Panc1 (cell line): Measurements from ENCODE around the gene FAF2. TPM values are rescaled to one million over a fixed set of nuclear protein-coding genes. Genes with fewer than 3 reads are reported as not detected.
A peak's percentile ranks its signal among the peaks of the same experiment; 100 is the strongest.

Experiments
- ATAC-seq: fragments of 200-7000 bp; cut with Tn5 transposase; 2 replicates; pipeline ENCODE4 v1.9.1; 2020; ENCODE audit warnings: mild to moderate bottlenecking, moderate library complexity
- BruUV-seq: library from RNA; stranded (reverse); fragments of 400-500 nt; replicated peaks from 2 replicates; lab custom pipeline; 2021; lab: Mats Ljungman, UMichigan
- CTCF ChIA-PET: fragments of 300-600 bp; sonication (Branson Sonifier 250); formaldehyde crosslinking; loops from one replicate; lab custom pipeline; 2022; ENCODE audit warnings: antibody characterized with exemption; lab: Charles Lee
- POLR2A ChIA-PET: fragments of 300-600 bp; sonication (Branson Sonifier 250); formaldehyde crosslinking; loops from one replicate; lab custom pipeline; 2022; ENCODE audit warnings: antibody characterized with exemption; lab: Charles Lee
- DNase-seq: peaks from one replicate; pipeline ENCODE4 v3.0.0-alpha.2; 2010; ENCODE audit warnings: low read depth, low spot score
- H3K27ac ChIP-seq: 2 replicates; pipeline ENCODE4 v1.5.1; 2011; ENCODE audit warnings: mild to moderate bottlenecking, low read length, inconsistent platforms
- H3K27me3 ChIP-seq: fragments of 200-500 bp; sonication (Bioruptor generic); 2 replicates; pipeline ENCODE4 v1.6.0; 2014; ENCODE audit warnings: low read length, inconsistent platforms; ENCODE audit not compliant: control insufficient read depth, insufficient read depth
- H3K36me3 ChIP-seq: fragments of 200-500 bp; sonication (Bioruptor generic); 2 replicates; pipeline ENCODE4 v1.5.1; 2014; ENCODE audit warnings: inconsistent platforms, mild to moderate bottlenecking, low read length, moderate library complexity; ENCODE audit not compliant: control insufficient read depth, insufficient read depth
- H3K4me1 ChIP-seq: 2 replicates; pipeline ENCODE4 v1.5.1; 2011; ENCODE audit warnings: inconsistent platforms, mild to moderate bottlenecking, low read length, moderate library complexity; ENCODE audit not compliant: control insufficient read depth, insufficient read depth
- H3K4me3 ChIP-seq, 2 experiments: 2 replicates each; pipeline ENCODE4 v1.5.1; 2011 to 2012; ENCODE audit warnings: low read depth in 2 of 2, low read length in 2 of 2, mild to moderate bottlenecking in 2 of 2, inconsistent platforms in 1 of 2, moderate library complexity in 1 of 2
- H3K9me3 ChIP-seq: fragments of 200-500 bp; sonication (Bioruptor generic); 2 replicates; pipeline ENCODE4 v1.5.1; 2014; ENCODE audit warnings: low read depth, mild to moderate bottlenecking, inconsistent platforms, low read length, moderate library complexity; ENCODE audit not compliant: control insufficient read depth, insufficient read depth
- POLR2AphosphoS5 ChIP-seq: IDR thresholded peaks from 2 replicates; pipeline ENCODE4 v1.6.1; 2012; ENCODE audit warnings: mild to moderate bottlenecking, low read depth, low read length, moderate library complexity
- SIN3A ChIP-seq: IDR thresholded peaks from 2 replicates; pipeline ENCODE4 v1.6.1; 2012; ENCODE audit warnings: low read depth, mild to moderate bottlenecking, low read length, moderate library complexity, borderline replicate concordance; ENCODE audit not compliant: insufficient read depth
- TCF7L2 ChIP-seq: IDR thresholded peaks from 2 replicates; pipeline ENCODE4 v1.6.1; 2011; ENCODE audit warnings: mild to moderate bottlenecking, low read depth, low read length, inconsistent platforms
- in situ Hi-C: cut with HindIII; loops from 2 replicates; pipeline ENCODE4 v1.10.0; 2016; ENCODE audit warnings: low sequenced_read_pairs, low pct_unique_long_range_greater_than_20kb
- intact Hi-C: fragments of 100-400 bp; cut with micrococcal nuclease; formaldehyde crosslinking; loops from one replicate; pipeline ENCODE4 v1.10.0; 2022; ENCODE audit not compliant: unreplicated experiment
- total RNA-seq: library from RNA; stranded (reverse); gene quantifications from one replicate; pipeline ENCODE4 v1.2.1, GENCODE V29; 2021; ENCODE audit not compliant: unreplicated experiment
- TF ChIP-seq, protein P1 (sequence below), 2 experiments: IDR thresholded peaks; 2 replicates each; pipeline ENCODE4 v1.6.1; 2011 to 2012; ENCODE audit warnings: low read depth in 2 of 2, control low read depth in 1 of 2, low read length in 1 of 2, mild to moderate bottlenecking in 1 of 2, moderate library complexity in 1 of 2; ENCODE audit not compliant: insufficient read depth in 1 of 2
- TF ChIP-seq, protein P2 (sequence below): fragments of 450-650 bp; IDR thresholded peaks from 2 replicates; pipeline ENCODE4 v1.5.1; 2017; ENCODE audit warnings: mild to moderate bottlenecking

The FAF2 gene
- total RNA-seq, 1 experiment from 2014 or later: 86.6 TPM

DNA sequence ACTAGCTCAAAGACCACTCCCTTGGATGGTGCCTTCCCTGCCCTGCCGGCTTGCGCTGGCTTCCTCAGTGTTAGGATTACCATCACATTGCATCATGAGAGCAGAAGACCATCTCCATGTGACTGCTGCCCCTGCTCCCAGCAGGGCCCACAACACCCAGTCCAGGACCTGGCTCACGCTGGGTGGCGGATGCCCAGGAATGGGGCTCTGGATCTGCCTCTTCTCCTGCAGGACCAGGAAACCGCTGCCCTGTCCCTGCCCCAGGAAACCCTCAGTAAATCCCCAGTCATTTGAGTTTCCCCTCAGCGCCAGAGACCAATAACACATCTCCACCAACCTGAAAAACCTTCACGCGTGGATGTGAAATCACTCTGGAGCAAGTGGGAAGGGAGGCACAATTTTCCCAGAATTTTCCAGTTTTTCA is 92.3 kb downstream of the FAF2 start:
- no peak for ATAC-seq
- Histone ChIP-seq H3K4me1 (peaks cover 41% of the 10 kb centered on the region), H3K9me3 (no peaks in the 10 kb centered on the region), H3K27me3 (no peaks in the 10 kb centered on the region), H3K4me3 (no peak overlapping the region), H3K36me3 (peaks cover 6% of the 10 kb centered on the region), H3K27ac (peak overlapping the region; percentile 86; the same call in 1 of the 2 replicates)
- ChIA-PET CTCF (no interaction called here), POLR2A (no interaction called here)
- no TSS peak for BruUV-seq
- intact Hi-C loops: no loop called here
- no peak for DNase-seq
- TF ChIP-seq, protein P1, sequence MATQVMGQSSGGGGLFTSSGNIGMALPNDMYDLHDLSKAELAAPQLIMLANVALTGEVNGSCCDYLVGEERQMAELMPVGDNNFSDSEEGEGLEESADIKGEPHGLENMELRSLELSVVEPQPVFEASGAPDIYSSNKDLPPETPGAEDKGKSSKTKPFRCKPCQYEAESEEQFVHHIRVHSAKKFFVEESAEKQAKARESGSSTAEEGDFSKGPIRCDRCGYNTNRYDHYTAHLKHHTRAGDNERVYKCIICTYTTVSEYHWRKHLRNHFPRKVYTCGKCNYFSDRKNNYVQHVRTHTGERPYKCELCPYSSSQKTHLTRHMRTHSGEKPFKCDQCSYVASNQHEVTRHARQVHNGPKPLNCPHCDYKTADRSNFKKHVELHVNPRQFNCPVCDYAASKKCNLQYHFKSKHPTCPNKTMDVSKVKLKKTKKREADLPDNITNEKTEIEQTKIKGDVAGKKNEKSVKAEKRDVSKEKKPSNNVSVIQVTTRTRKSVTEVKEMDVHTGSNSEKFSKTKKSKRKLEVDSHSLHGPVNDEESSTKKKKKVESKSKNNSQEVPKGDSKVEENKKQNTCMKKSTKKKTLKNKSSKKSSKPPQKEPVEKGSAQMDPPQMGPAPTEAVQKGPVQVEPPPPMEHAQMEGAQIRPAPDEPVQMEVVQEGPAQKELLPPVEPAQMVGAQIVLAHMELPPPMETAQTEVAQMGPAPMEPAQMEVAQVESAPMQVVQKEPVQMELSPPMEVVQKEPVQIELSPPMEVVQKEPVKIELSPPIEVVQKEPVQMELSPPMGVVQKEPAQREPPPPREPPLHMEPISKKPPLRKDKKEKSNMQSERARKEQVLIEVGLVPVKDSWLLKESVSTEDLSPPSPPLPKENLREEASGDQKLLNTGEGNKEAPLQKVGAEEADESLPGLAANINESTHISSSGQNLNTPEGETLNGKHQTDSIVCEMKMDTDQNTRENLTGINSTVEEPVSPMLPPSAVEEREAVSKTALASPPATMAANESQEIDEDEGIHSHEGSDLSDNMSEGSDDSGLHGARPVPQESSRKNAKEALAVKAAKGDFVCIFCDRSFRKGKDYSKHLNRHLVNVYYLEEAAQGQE (IDR thresholded peaks at IDR 0.05; ENCODE audit: insufficient read depth in 1 of 2, low read depth in 2 of 2, low read length in 1 of 2): no peak
- TF ChIP-seq TCF7L2 (no peak), SIN3A (no peak), POLR2AphosphoS5 (no peak)
- TF ChIP-seq, protein P2, sequence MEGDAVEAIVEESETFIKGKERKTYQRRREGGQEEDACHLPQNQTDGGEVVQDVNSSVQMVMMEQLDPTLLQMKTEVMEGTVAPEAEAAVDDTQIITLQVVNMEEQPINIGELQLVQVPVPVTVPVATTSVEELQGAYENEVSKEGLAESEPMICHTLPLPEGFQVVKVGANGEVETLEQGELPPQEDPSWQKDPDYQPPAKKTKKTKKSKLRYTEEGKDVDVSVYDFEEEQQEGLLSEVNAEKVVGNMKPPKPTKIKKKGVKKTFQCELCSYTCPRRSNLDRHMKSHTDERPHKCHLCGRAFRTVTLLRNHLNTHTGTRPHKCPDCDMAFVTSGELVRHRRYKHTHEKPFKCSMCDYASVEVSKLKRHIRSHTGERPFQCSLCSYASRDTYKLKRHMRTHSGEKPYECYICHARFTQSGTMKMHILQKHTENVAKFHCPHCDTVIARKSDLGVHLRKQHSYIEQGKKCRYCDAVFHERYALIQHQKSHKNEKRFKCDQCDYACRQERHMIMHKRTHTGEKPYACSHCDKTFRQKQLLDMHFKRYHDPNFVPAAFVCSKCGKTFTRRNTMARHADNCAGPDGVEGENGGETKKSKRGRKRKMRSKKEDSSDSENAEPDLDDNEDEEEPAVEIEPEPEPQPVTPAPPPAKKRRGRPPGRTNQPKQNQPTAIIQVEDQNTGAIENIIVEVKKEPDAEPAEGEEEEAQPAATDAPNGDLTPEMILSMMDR: no peak
- in situ Hi-C loops: no loop called here

DNA sequence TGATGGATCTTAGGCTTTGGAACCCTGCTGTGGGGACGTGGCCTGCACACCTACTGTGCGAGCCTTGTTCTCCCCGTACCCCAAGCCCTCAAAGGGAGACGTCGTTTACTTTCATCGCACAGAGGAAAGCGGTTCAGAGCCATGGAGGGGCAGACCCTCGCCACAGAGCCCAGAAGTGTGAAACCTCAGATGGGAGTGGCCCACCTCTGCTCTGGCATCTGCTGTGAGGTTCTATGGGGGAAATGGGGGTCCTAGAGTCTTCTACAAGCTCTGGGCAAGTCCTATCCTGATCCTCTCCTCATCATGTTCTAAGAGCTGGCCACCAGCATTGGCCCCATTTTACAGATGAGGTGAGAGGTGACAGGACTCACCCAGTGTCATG is 92.8 kb downstream of the FAF2 start:
- TF ChIP-seq, protein P1 (IDR thresholded peaks at IDR 0.05; ENCODE audit: insufficient read depth in 1 of 2, low read depth in 2 of 2, low read length in 1 of 2): no peak
- TF ChIP-seq SIN3A (no peak), TCF7L2 (no peak), POLR2AphosphoS5 (no peak)
- TF ChIP-seq, protein P2: no peak
- in situ Hi-C loops (no loop called here), intact Hi-C loops (no loop called here)
- ChIA-PET CTCF (no interaction called here), POLR2A (no interaction called here)
- DNase-seq: no peak
- ATAC-seq: no peak
- peak overlapping the region; percentile 86 for H3K27ac ChIP-seq
- no peak overlapping the region for H3K4me3 ChIP-seq
- no peaks in the 10 kb centered on the region for H3K27me3 ChIP-seq
- BruUV-seq: no TSS peak
- peaks cover 44% of the 10 kb centered on the region for H3K4me1 ChIP-seq
- peaks cover 6% of the 10 kb centered on the region for H3K36me3 ChIP-seq
- H3K9me3 ChIP-seq: no peaks in the 10 kb centered on the region
